ENCODE measurements around the gene DAP. TPM values are rescaled to one million over a fixed set of nuclear protein-coding genes. Genes with fewer than 3 reads are reported as not detected.

DAP gene
- total RNA-seq, 1 donor from 2014 or later: 79.8 TPM

DNA sequence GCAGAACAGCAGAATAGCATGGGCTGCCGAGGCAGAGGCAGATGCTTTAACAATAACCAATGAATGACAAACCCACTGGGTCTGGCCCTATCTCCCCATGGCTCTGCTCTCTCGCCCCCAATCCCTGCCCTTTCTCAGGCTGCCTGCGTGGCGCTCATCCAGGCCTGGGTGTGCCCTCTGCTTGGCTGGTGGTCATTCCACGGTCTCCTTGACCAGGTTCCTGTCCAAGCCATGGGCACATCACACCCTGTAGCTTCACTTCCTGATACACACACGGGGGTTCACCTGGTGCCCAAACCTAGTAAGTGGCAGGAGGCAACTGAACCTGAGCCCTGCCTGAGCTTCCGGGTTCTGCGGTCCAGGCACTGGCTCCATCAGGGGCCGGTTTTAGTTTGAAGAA lies 87.6 kb downstream of the DAP start:
- Mint-ChIP-seq H3K9me3 (peaks cover 14% of the 10 kb centered on the region), H3K27me3 (ENCODE audit: low read depth) (peaks cover 18% of the 10 kb centered on the region), H3K27ac (no peak overlapping the region), H3K4me1 (peaks cover 12% of the 10 kb centered on the region), H3K4me3 (no peak overlapping the region), H3K36me3 (peaks cover 22% of the 10 kb centered on the region)
- DNase-seq (ENCODE audit: low spot score in 2 of 2, unreplicated experiment in 2 of 2): no peak
- TF ChIP-seq, protein P1, sequence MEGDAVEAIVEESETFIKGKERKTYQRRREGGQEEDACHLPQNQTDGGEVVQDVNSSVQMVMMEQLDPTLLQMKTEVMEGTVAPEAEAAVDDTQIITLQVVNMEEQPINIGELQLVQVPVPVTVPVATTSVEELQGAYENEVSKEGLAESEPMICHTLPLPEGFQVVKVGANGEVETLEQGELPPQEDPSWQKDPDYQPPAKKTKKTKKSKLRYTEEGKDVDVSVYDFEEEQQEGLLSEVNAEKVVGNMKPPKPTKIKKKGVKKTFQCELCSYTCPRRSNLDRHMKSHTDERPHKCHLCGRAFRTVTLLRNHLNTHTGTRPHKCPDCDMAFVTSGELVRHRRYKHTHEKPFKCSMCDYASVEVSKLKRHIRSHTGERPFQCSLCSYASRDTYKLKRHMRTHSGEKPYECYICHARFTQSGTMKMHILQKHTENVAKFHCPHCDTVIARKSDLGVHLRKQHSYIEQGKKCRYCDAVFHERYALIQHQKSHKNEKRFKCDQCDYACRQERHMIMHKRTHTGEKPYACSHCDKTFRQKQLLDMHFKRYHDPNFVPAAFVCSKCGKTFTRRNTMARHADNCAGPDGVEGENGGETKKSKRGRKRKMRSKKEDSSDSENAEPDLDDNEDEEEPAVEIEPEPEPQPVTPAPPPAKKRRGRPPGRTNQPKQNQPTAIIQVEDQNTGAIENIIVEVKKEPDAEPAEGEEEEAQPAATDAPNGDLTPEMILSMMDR (IDR thresholded peaks at IDR 0.05; ENCODE audit: unreplicated experiment): no peak

DNA sequence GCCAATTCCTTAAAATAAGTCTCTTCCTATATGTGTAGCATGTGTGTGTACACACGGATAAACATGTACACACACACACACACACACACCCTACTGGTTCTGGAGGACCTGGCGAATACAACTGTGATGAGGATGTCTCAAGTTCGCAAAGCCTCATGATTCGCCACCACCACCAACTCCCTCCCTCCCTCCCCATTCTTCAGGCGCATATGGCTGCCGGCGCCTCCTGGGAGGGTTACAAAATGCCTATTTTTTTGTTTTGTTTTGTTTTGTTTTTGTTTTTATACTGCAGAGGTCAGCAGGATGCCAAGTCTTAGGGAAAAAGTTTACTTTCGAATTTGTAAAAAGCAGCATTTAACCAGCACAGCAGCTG lies 88.0 kb downstream of the DAP start:
- H3K4me1 Mint-ChIP-seq: peaks cover 12% of the 10 kb centered on the region
- H3K4me3 Mint-ChIP-seq: no peak overlapping the region
- H3K36me3 Mint-ChIP-seq: peaks cover 19% of the 10 kb centered on the region
- no peak for DNase-seq (ENCODE audit: low spot score in 2 of 2, unreplicated experiment in 2 of 2)
- no peak overlapping the region for H3K27ac Mint-ChIP-seq
- TF ChIP-seq, protein P1 (IDR thresholded peaks at IDR 0.05; ENCODE audit: unreplicated experiment): no peak
- peaks cover 18% of the 10 kb centered on the region for H3K27me3 Mint-ChIP-seq (ENCODE audit: low read depth)
- H3K9me3 Mint-ChIP-seq: peaks cover 17% of the 10 kb centered on the region

DNA sequence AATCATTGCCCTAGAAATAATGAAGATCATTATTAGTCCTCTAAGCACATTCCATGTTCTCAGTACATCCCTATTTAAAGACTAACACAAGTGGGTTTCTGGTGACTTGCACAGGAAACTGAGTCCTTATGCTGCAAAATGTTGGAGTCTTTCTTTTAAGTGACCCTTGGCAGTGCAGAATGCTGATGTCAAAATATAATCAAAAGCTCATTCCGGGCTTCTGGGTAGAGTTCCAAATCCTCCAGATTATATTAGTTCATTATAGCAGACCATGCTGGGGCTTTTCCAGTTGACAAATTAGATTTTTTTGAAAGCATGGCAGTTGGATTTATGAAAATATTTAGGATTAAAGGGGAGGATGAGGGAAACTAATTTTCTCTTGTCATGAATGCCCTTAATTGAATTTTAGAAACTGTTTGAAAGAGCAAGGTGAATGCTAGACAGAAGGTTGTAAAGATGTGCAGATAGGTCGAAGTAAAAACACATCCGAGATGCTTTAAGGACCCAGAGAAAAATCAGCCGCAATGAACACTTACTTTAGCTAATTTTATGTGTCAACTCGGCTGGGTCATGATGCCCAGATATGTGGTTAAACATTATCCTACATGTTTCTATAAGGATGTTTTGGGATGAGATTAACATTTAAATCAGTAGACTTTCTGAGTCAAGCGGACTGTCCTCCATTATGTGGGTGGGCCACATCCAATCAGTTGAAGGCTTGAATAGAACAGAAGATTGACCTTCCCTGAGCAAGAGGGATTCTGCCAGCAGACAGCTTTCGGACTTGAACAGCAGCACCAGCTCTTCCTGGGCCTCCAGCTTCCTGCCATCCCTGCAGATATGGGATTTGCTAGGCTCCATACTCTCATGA lies 88.7 kb downstream of the DAP start:
- Mint-ChIP-seq H3K4me3 (no peak overlapping the region), H3K36me3 (peaks cover 13% of the 10 kb centered on the region), H3K4me1 (peaks cover 12% of the 10 kb centered on the region), H3K27ac (no peak overlapping the region), H3K9me3 (peaks cover 15% of the 10 kb centered on the region), H3K27me3 (ENCODE audit: low read depth) (peaks cover 18% of the 10 kb centered on the region)
- TF ChIP-seq, protein P1 (IDR thresholded peaks at IDR 0.05; ENCODE audit: unreplicated experiment): no peak
- DNase-seq (ENCODE audit: low spot score in 2 of 2, unreplicated experiment in 2 of 2): no peak

- Mint-ChIP-seq H3K4me1 (peaks cover 9% of the 10 kb centered on the region), H3K27ac (no peak overlapping the region), H3K9me3 (peaks cover 6% of the 10 kb centered on the region), H3K36me3 (peaks cover 2% of the 10 kb centered on the region), H3K4me3 (no peak overlapping the region), H3K27me3 (ENCODE audit: low read depth) (peaks cover 18% of the 10 kb centered on the region)
- no peak for DNase-seq (ENCODE audit: low spot score in 2 of 2, unreplicated experiment in 2 of 2)
- TF ChIP-seq, protein P1 (IDR thresholded peaks at IDR 0.05; ENCODE audit: unreplicated experiment): no peak
These were observed 89.7 kb downstream of the DAP start for GRCh38 chr5:10671041-10672008.

GRCh38 chr5:10669983-10670382 lies 91.1 kb downstream of the DAP start:
- peaks cover 15% of the 10 kb centered on the region for H3K27me3 Mint-ChIP-seq (ENCODE audit: low read depth)
- no peak overlapping the region for H3K27ac Mint-ChIP-seq
- H3K4me3 Mint-ChIP-seq: no peak overlapping the region
- no peak for DNase-seq (ENCODE audit: low spot score in 2 of 2, unreplicated experiment in 2 of 2)
- TF ChIP-seq, protein P1 (IDR thresholded peaks at IDR 0.05; ENCODE audit: unreplicated experiment): no peak
- no peaks in the 10 kb centered on the region for H3K36me3 Mint-ChIP-seq
- H3K9me3 Mint-ChIP-seq: peaks cover 6% of the 10 kb centered on the region
- H3K4me1 Mint-ChIP-seq: peaks cover 6% of the 10 kb centered on the region
